ENCODE measurements around the gene NTRK2.

The NTRK2 gene

GRCh38 chr9:84722388-84722989, 53.0 kb downstream of the NTRK2 start:
- H3K4me3 ChIP-seq (ENCODE audit: low read depth, low read length) = no peak overlapping the region
- TF ChIP-seq CTCF (conservative IDR thresholded peaks at IDR 0.05; ENCODE audit: low read depth, low read length) = no peak
- DNase-seq (ENCODE audit: low read depth) = no peak

GRCh38 chr9:84723426-84723825, 53.9 kb downstream of the NTRK2 start:
- no peak for TF ChIP-seq CTCF (conservative IDR thresholded peaks at IDR 0.05; ENCODE audit: low read depth, low read length)
- no peak overlapping the region for H3K4me3 ChIP-seq (ENCODE audit: low read depth, low read length)
- no peak for DNase-seq (ENCODE audit: low read depth)

DNA sequence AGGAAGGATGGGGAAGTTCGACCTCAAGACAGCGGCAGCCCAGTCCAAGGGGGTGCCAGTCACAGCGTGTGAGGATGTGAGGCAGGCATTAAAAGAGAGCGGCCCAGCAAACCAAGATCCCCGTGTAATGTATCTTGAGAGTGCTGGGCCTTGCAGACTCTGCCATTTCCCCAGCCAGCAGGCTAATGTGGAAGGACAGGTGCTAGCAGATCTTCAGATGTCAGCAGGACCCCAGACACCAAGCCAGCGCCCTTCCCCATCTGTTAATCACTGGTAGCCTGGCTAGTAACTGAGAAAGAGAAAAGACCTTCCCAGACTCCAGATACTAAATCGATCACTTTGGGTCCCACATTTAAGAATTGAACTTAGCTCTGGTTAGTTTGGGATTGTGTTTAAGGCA, 62.2 kb downstream of the NTRK2 start:
- TF ChIP-seq CTCF (conservative IDR thresholded peaks at IDR 0.05; ENCODE audit: low read depth, low read length) = no peak
- DNase-seq (ENCODE audit: low read depth) = no peak

GRCh38 chr9:84736081-84736480, 66.6 kb downstream of the NTRK2 start:
- DNase-seq (ENCODE audit: low read depth) = no peak
- no peak overlapping the region for H3K4me3 ChIP-seq (ENCODE audit: low read depth, low read length)
- no peak for TF ChIP-seq CTCF (conservative IDR thresholded peaks at IDR 0.05; ENCODE audit: low read depth, low read length)

More for the DNA sequence above, 62.2 kb downstream of the NTRK2 start:
- no peak overlapping the region for H3K4me3 ChIP-seq (ENCODE audit: low read depth, low read length)

GRCh38 chr9:84736536-84736935, 67.0 kb downstream of the NTRK2 start:
- TF ChIP-seq CTCF (conservative IDR thresholded peaks at IDR 0.05; ENCODE audit: low read depth, low read length) = no peak
- DNase-seq (ENCODE audit: low read depth) = no peak
- H3K4me3 ChIP-seq (ENCODE audit: low read depth, low read length) = no peak overlapping the region

- DNase-seq (ENCODE audit: low read depth) = no peak
- TF ChIP-seq CTCF (conservative IDR thresholded peaks at IDR 0.05; ENCODE audit: low read depth, low read length) = no peak
Observed at GRCh38 chr9:84738353-84738752, 68.8 kb downstream of the NTRK2 start.

DNA sequence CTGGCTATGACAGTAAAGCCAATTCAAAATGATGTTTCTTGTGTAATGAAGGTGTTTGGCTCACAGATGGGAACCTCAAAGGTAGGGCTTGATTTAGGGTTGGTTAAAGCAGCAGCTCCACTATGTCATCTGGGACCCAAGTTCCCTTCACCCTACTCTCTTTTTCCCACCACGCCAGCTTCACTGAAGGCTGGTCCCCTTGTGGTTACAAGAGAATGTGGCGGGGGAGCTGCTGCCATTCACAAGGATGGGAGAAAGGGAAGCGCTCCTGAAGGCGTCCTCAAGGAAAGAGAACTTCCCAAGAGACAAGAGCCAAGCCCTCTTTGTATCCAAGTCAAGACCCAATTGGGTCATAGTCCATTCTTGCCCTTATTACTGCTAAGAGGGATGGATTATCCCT, 72.7 kb downstream of the NTRK2 start:
- no peak for TF ChIP-seq CTCF (conservative IDR thresholded peaks at IDR 0.05; ENCODE audit: low read depth, low read length)
- no peak overlapping the region for H3K4me3 ChIP-seq (ENCODE audit: low read depth, low read length)
- DNase-seq (ENCODE audit: low read depth) = no peak

More at GRCh38 chr9:84738353-84738752, 68.8 kb downstream of the NTRK2 start:
- H3K4me3 ChIP-seq (ENCODE audit: low read depth, low read length) = no peak overlapping the region
